HepG2 (cell line): ENCODE data around the gene RUVBL1. TPM values are rescaled to one million over a fixed set of nuclear protein-coding genes. Genes with fewer than 3 reads are reported as not detected.

Experiments used
- ATAC-seq: fragments of 200-7000 bp; cut with Tn5 transposase; 3 replicates; pipeline ENCODE4 v1.9.1; 2020; ENCODE audit warnings: mild to moderate bottlenecking, moderate library complexity
- BruUV-seq: library from RNA; stranded (reverse); fragments of 400-500 nt; replicated peaks from 2 replicates; lab custom pipeline; 2021; lab: Mats Ljungman, UMichigan
- CTCF ChIA-PET: fragments of 300-600 bp; formaldehyde crosslinking; extraction: SDS; loops from one replicate; lab custom pipeline; 2021; ENCODE audit warnings: low total read pairs, inconsistent platforms, low intra/inter-chr PET ratio; lab: Yijun Ruan, JAX
- POLR2A ChIA-PET: fragments of 350-600 bp; sonication (Branson Sonifier 250); formaldehyde crosslinking; loops from one replicate; lab custom pipeline; 2020; ENCODE audit warnings: antibody characterized with exemption, inconsistent platforms; lab: Yijun Ruan, JAX
- DNase-seq: peaks from one replicate; pipeline ENCODE4 v3.0.0-alpha.2; 2015; ENCODE audit warnings: low spot score
- FAIRE-seq: peaks from 3 replicates; lab custom pipeline; 2011; peaks lifted over from hg19 to GRCh38; lab: Jason Lieb, UNC
- H2AFZ ChIP-seq: one replicate; pipeline ENCODE4 v1.6.1; 2011; ENCODE audit warnings: low read length, inconsistent platforms
- H3K27ac ChIP-seq: fragments of 300-600 bp; 3 replicates; pipeline ENCODE4 v1.8.0; 2011; ENCODE audit warnings: mixed run types, mild to moderate bottlenecking, mixed read lengths, low read length, inconsistent platforms; ENCODE audit not compliant: insufficient read depth; ENCODE audit errors: extremely low read length
- H3K27me3 ChIP-seq, 2 experiments: fragments of 200-600 bp in 1 of 2; 2 replicates in 1 of 2; 3 replicates in 1 of 2; pipeline versions ENCODE4 v1.6.0 to v1.8.0; 2011; ENCODE audit warnings: low read length in 2 of 2, mild to moderate bottlenecking in 2 of 2, moderate library complexity in 2 of 2, inconsistent platforms in 1 of 2; ENCODE audit not compliant: insufficient read depth in 2 of 2, control insufficient read depth in 1 of 2
- H3K36me3 ChIP-seq, 2 experiments: fragments of 200-600 bp in 1 of 2; replicated peaks in 1 of 2; 2 replicates in 1 of 2; 3 replicates in 1 of 2; pipeline versions ENCODE4 v1.5.1 to v1.8.0; 2011; ENCODE audit warnings: low read length in 2 of 2, inconsistent platforms in 1 of 2; ENCODE audit not compliant: insufficient read depth in 2 of 2, control insufficient read depth in 1 of 2
- H3K4me1 ChIP-seq: 2 replicates; pipeline ENCODE4 v1.5.1; 2012; ENCODE audit warnings: low read length, inconsistent platforms; ENCODE audit not compliant: insufficient read depth
- H3K4me2 ChIP-seq: 2 replicates; pipeline ENCODE4 v1.6.0; 2011; ENCODE audit warnings: low read depth, low read length, inconsistent platforms
- H3K4me3 ChIP-seq, 3 experiments: fragments of 200-600 bp in 1 of 3; sonication (generic), shearing (Covaris generic) in 1 of 3; replicated peaks in 1 of 3; 2 replicates each; pipeline ENCODE4 v1.5.1; 2011 to 2016; ENCODE audit warnings: low read length in 3 of 3, inconsistent platforms in 2 of 3, low read depth in 2 of 3, mild to moderate bottlenecking in 2 of 3, control low read depth in 1 of 3, mixed read lengths in 1 of 3; ENCODE audit not compliant: insufficient read depth in 1 of 3
- H3K79me2 ChIP-seq: one replicate; pipeline ENCODE4 v1.6.1; 2011; ENCODE audit warnings: low read length, inconsistent platforms; ENCODE audit not compliant: insufficient read depth
- H3K9ac ChIP-seq: 2 replicates; pipeline ENCODE4 v1.6.0; 2011; ENCODE audit warnings: mild to moderate bottlenecking, low read depth, low read length, inconsistent platforms; ENCODE audit not compliant: insufficient read depth
- H3K9me3 ChIP-seq: 2 replicates; pipeline ENCODE4 v1.5.1; 2012; ENCODE audit warnings: mild to moderate bottlenecking, low read length
- H4K20me1 ChIP-seq: 2 replicates; pipeline ENCODE4 v1.6.0; 2011; ENCODE audit warnings: inconsistent platforms, mild to moderate bottlenecking, low read length, moderate library complexity; ENCODE audit not compliant: insufficient read depth
- CHD2 ChIP-seq: IDR thresholded peaks from 2 replicates; pipeline ENCODE4 v1.6.1; 2011; ENCODE audit warnings: low read depth, low read length, improper control_type of control experiment
- FOSL1 ChIP-seq: sonication (generic); formaldehyde crosslinking; IDR thresholded peaks from 2 replicates; pipeline ENCODE4 v1.9.0; 2021; ENCODE audit warnings: missing genetic modification reagents, borderline replicate concordance
- KMT2B ChIP-seq: IDR thresholded peaks from 2 replicates; pipeline ENCODE4 v1.6.1; 2016; ENCODE audit warnings: missing genetic modification reagents, missing compliant biosample characterization
- MEIS2 ChIP-seq: sonication (generic); formaldehyde crosslinking; IDR thresholded peaks from 2 replicates; pipeline ENCODE4 v1.9.0; 2021; ENCODE audit warnings: mild to moderate bottlenecking, missing genetic modification reagents
- REPIN1 ChIP-seq: sonication (generic); formaldehyde crosslinking; IDR thresholded peaks from 2 replicates; pipeline ENCODE4 v1.8.0; 2022; ENCODE audit warnings: missing genetic modification reagents, low read depth, mild to moderate bottlenecking, borderline replicate concordance
- RORA ChIP-seq: sonication (generic); formaldehyde crosslinking; IDR thresholded peaks from 2 replicates; pipeline ENCODE4 v1.5.0; 2020; ENCODE audit warnings: mild to moderate bottlenecking, missing genetic modification reagents, moderate library complexity
- SAP130 ChIP-seq: IDR thresholded peaks from 2 replicates; pipeline ENCODE4 v1.6.1; 2016; ENCODE audit warnings: low read depth
- TP53 ChIP-seq: sonication (generic); formaldehyde crosslinking; conservative IDR thresholded peaks from 2 replicates; pipeline ENCODE4 v1.4.0; 2020; ENCODE audit warnings: missing genetic modification reagents
- ZC3H13 ChIP-seq: sonication (generic); formaldehyde crosslinking; IDR thresholded peaks from 2 replicates; pipeline ENCODE4 v1.8.1; 2023; ENCODE audit warnings: mild to moderate bottlenecking, missing genetic modification reagents, moderate library complexity
- ZNF607 ChIP-seq: sonication (generic); formaldehyde crosslinking; IDR thresholded peaks from 2 replicates; pipeline ENCODE4 v1.5.1; 2020; ENCODE audit warnings: missing genetic modification reagents, mild to moderate bottlenecking, borderline replicate concordance
- ZNF703 ChIP-seq: sonication (generic); formaldehyde crosslinking; IDR thresholded peaks from 2 replicates; pipeline ENCODE4 v1.5.1; 2020; ENCODE audit warnings: missing genetic modification reagents, mild to moderate bottlenecking, moderate library complexity, borderline replicate concordance
- ZNF841 ChIP-seq: sonication (generic); formaldehyde crosslinking; IDR thresholded peaks from 2 replicates; pipeline ENCODE4 v1.8.1; 2023; ENCODE audit warnings: missing genetic modification reagents, borderline replicate concordance
- WGBS: methylation state at CpG from one replicate; pipeline ENCODE4 v1.1.6; 2017; ENCODE audit warnings: low lambda C conversion rate; 5-methylcytosine and 5-hydroxymethylcytosine counted together
- in situ Hi-C: cut with HindIII; loops from 2 replicates; pipeline ENCODE4 v1.10.0; 2017; ENCODE audit warnings: low pct_unique_long_range_greater_than_20kb; ENCODE audit not compliant: extremely low pct_ligation_motif_present
- intact Hi-C: fragments of 100-400 bp; cut with micrococcal nuclease; formaldehyde crosslinking; loops from one replicate; pipeline ENCODE4 v1.10.0; 2022; ENCODE audit not compliant: unreplicated experiment
- polyA plus RNA-seq, 8 experiments: library from polyadenylated mRNA; depleted of rRNA in 3 of 8; stranded (reverse) in 7 of 8; unstranded in 1 of 8; fragments of >200 nt; fragmentation: Illumina TruSeq in 4 of 8; extraction: Trizol in 4 of 8; gene quantifications; 2 replicates each; pipeline versions ENCODE4 v1.2.1 to v1.2.3, GENCODE V29; 2011 to 2016; ENCODE audit warnings: low read depth in 4 of 8, missing spikeins in 1 of 8, mixed read lengths in 1 of 8; ENCODE audit not compliant: insufficient read depth in 1 of 8
- total RNA-seq, 5 experiments: library from RNA; depleted of rRNA; stranded (reverse); fragments of >200 nt; fragmentation: Illumina TruSeq; extraction: Trizol; gene quantifications; 2 replicates each; pipeline ENCODE4 v1.2.3, GENCODE V29; 2016; ENCODE audit warnings: low read depth in 1 of 5
- TF ChIP-seq, protein P1 (sequence below): IDR thresholded peaks from 2 replicates; pipeline ENCODE4 v1.6.1; 2016; ENCODE audit warnings: low read depth, missing genetic modification reagents, missing compliant biosample characterization
- TF ChIP-seq, protein P2 (sequence below): fragments of 450-650 bp; IDR thresholded peaks from 2 replicates; pipeline ENCODE4 v1.6.1; 2017; ENCODE audit warnings: mild to moderate bottlenecking
- TF ChIP-seq, protein P3 (sequence below): sonication (generic); formaldehyde crosslinking; IDR thresholded peaks from 2 replicates; pipeline ENCODE4 v1.8.0; 2023; ENCODE audit warnings: mild to moderate bottlenecking, missing genetic modification reagents

The RUVBL1 gene
- total and polyA plus RNA-seq, 2 of the 13 experiments (the other 11 are each of a cell fraction or from before 2014, with no cell fraction given) = 32.7 to 86.3 TPM

DNA sequence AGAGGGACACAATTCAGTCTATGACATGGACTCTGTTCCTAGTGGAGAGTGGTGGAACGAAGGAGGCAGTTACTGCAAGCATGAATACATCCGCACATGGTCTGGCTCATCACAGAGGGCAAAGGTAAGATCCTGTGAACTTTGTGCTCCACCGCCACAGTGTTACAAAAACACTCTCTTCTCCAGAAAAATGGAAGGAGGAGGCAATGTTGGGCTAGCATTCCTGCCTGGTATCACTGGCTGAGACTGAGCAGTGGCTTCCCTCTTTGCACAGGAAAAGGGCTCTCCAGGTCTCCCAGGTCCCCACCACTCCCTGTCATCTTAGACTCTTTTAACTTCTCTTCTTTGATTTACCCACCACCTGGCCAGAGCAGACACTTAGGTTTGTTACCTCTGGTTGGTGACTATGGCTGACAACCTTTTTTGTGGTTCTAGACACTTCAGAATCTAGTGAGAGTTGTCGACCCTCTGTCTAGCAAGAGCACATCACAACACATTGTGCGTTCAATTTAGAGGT lies 28.2 kb upstream of the RUVBL1 start:
- Histone ChIP-seq H3K4me1 (peaks cover 49% of the 10 kb centered on the region), H3K4me3 (peak overlapping the region in 1 of 3 experiments; percentile 34; a peak in 2 of 6 replicates), H3K4me2 (peak overlapping the region; percentile 64), H3K9ac (peak overlapping the region; percentile 62), H3K27me3 (no peaks in the 10 kb centered on the region), H3K36me3 (peaks cover 0 to 8% of the 10 kb centered on the region in 2 experiments), H3K9me3 (no peaks in the 10 kb centered on the region), H4K20me1 (no peaks in the 10 kb centered on the region), H3K79me2 (peaks cover 27% of the 10 kb centered on the region), H3K27ac (peak overlapping the region; percentile 96), H2AFZ (peak overlapping the region; percentile 1)
- in situ Hi-C loops (no loop called here), intact Hi-C loops (loop anchor here (2.0 kb wide), 1 partner anchor 27 kb away; no protein-coding TSS in a partner anchor)
- CTCF ChIA-PET = interaction anchor here (1.7 kb wide), 1 partner anchor 19 kb away, joined by 5 read pairs; no protein-coding TSS in a partner anchor
- WGBS = 16% methylated on average over 5 of the region's 5 CpGs
- BruUV-seq = no TSS peak
- POLR2A ChIA-PET = interaction anchor here (1.3 to 5.2 kb wide), 3 partner anchors 14 to 57 kb away, joined by 4 to 104 read pairs (median 41); partner anchors contain the start of gene RUVBL1
- ATAC-seq (peak; percentile 81), DNase-seq (peak; percentile 90), FAIRE-seq (peak; percentile 88)
- TF ChIP-seq RORA (CRISPR knock-in tag) (no peak), ZNF703 (CRISPR knock-in tag) (no peak), REPIN1 (CRISPR knock-in tag) (0 out of 2 replicates have a peak, but pooled peaks have one; percentile 32), KMT2B (CRISPR knock-in tag) (peak; percentile 80), TP53 (CRISPR knock-in tag) (no peak), ZC3H13 (no peak), MEIS2 (CRISPR knock-in tag) (no peak; the same call in 1 of the 2 replicates), ZNF607 (0 out of 2 replicates have a peak, but pooled peaks have one; percentile 15), ZNF841 (no peak), FOSL1 (CRISPR knock-in tag) (no peak), SAP130 (CRISPR knock-in tag) (peak; percentile 90), CHD2 (no peak)
- TF ChIP-seq, protein P1, sequence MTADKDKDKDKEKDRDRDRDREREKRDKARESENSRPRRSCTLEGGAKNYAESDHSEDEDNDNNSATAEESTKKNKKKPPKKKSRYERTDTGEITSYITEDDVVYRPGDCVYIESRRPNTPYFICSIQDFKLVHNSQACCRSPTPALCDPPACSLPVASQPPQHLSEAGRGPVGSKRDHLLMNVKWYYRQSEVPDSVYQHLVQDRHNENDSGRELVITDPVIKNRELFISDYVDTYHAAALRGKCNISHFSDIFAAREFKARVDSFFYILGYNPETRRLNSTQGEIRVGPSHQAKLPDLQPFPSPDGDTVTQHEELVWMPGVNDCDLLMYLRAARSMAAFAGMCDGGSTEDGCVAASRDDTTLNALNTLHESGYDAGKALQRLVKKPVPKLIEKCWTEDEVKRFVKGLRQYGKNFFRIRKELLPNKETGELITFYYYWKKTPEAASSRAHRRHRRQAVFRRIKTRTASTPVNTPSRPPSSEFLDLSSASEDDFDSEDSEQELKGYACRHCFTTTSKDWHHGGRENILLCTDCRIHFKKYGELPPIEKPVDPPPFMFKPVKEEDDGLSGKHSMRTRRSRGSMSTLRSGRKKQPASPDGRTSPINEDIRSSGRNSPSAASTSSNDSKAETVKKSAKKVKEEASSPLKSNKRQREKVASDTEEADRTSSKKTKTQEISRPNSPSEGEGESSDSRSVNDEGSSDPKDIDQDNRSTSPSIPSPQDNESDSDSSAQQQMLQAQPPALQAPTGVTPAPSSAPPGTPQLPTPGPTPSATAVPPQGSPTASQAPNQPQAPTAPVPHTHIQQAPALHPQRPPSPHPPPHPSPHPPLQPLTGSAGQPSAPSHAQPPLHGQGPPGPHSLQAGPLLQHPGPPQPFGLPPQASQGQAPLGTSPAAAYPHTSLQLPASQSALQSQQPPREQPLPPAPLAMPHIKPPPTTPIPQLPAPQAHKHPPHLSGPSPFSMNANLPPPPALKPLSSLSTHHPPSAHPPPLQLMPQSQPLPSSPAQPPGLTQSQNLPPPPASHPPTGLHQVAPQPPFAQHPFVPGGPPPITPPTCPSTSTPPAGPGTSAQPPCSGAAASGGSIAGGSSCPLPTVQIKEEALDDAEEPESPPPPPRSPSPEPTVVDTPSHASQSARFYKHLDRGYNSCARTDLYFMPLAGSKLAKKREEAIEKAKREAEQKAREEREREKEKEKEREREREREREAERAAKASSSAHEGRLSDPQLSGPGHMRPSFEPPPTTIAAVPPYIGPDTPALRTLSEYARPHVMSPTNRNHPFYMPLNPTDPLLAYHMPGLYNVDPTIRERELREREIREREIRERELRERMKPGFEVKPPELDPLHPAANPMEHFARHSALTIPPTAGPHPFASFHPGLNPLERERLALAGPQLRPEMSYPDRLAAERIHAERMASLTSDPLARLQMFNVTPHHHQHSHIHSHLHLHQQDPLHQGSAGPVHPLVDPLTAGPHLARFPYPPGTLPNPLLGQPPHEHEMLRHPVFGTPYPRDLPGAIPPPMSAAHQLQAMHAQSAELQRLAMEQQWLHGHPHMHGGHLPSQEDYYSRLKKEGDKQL = no peak
- TF ChIP-seq, protein P2, sequence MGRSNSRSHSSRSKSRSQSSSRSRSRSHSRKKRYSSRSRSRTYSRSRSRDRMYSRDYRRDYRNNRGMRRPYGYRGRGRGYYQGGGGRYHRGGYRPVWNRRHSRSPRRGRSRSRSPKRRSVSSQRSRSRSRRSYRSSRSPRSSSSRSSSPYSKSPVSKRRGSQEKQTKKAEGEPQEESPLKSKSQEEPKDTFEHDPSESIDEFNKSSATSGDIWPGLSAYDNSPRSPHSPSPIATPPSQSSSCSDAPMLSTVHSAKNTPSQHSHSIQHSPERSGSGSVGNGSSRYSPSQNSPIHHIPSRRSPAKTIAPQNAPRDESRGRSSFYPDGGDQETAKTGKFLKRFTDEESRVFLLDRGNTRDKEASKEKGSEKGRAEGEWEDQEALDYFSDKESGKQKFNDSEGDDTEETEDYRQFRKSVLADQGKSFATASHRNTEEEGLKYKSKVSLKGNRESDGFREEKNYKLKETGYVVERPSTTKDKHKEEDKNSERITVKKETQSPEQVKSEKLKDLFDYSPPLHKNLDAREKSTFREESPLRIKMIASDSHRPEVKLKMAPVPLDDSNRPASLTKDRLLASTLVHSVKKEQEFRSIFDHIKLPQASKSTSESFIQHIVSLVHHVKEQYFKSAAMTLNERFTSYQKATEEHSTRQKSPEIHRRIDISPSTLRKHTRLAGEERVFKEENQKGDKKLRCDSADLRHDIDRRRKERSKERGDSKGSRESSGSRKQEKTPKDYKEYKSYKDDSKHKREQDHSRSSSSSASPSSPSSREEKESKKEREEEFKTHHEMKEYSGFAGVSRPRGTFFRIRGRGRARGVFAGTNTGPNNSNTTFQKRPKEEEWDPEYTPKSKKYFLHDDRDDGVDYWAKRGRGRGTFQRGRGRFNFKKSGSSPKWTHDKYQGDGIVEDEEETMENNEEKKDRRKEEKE = no peak
- TF ChIP-seq, protein P3, sequence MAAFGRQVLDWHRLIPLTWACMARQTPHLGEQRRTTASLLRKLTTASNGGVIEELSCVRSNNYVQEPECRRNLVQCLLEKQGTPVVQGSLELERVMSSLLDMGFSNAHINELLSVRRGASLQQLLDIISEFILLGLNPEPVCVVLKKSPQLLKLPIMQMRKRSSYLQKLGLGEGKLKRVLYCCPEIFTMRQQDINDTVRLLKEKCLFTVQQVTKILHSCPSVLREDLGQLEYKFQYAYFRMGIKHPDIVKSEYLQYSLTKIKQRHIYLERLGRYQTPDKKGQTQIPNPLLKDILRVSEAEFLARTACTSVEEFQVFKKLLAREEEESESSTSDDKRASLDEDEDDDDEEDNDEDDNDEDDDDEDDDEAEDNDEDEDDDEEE = 0 out of 2 replicates have a peak, but pooled peaks have one; percentile 58
